ENCODE results near the gene ADCY5.
A peak's percentile ranks its signal among the peaks of the same experiment; 100 is the strongest.

ADCY5 gene

GRCh38 chr3:123342631-123343080 is 106.2 kb downstream of the ADCY5 start:
- no peak for ATAC-seq
- DNase-seq: no peak

GRCh38 chr3:123341871-123342630 is 106.8 kb downstream of the ADCY5 start:
- ATAC-seq (no peak), DNase-seq (no peak)

- ATAC-seq (no peak), DNase-seq (no peak)
Observed at GRCh38 chr3:123340336-123340735, 108.6 kb downstream of the ADCY5 start.

- ATAC-seq (no peak), DNase-seq (no peak)
Observed at GRCh38 chr3:123339302-123339701, 109.6 kb downstream of the ADCY5 start.

- ATAC-seq: no peak
Observed at GRCh38 chr3:123338620-123339061, 110.2 kb downstream of the ADCY5 start.

GRCh38 chr3:123337948-123338619 is 110.8 kb downstream of the ADCY5 start:
- DNase-seq (no peak), ATAC-seq (no peak)

More at GRCh38 chr3:123338620-123339061, 110.2 kb downstream of the ADCY5 start:
- no peak for DNase-seq

GRCh38 chr3:123337226-123337625 is 111.7 kb downstream of the ADCY5 start:
- DNase-seq (no peak), ATAC-seq (no peak)

- DNase-seq: no peak
- ATAC-seq: no peak
Observed at GRCh38 chr3:123336441-123336851, 112.4 kb downstream of the ADCY5 start.

- no peak for ATAC-seq
Observed at GRCh38 chr3:123336001-123336400, 112.9 kb downstream of the ADCY5 start.

GRCh38 chr3:123335007-123335670 is 113.8 kb downstream of the ADCY5 start:
- peak; percentile 24 for ATAC-seq
- no peak for DNase-seq

More at GRCh38 chr3:123336001-123336400, 112.9 kb downstream of the ADCY5 start:
- DNase-seq: no peak

GRCh38 chr3:123334056-123334455 is 114.8 kb downstream of the ADCY5 start:
- DNase-seq: no peak
- ATAC-seq: no peak

- ATAC-seq (no peak), DNase-seq (no peak)
Observed at GRCh38 chr3:123333401-123333800, 115.5 kb downstream of the ADCY5 start.

GRCh38 chr3:123332124-123332641 is 116.7 kb downstream of the ADCY5 start:
- no peak for DNase-seq
- no peak for ATAC-seq

- no peak for ATAC-seq
- DNase-seq: no peak
Observed at GRCh38 chr3:123331651-123332050, 117.2 kb downstream of the ADCY5 start.

GRCh38 chr3:123331006-123331405 is 117.9 kb downstream of the ADCY5 start:
- no peak for DNase-seq
- no peak for ATAC-seq

GRCh38 chr3:123330441-123330991 is 118.4 kb downstream of the ADCY5 start:
- DNase-seq (no peak), ATAC-seq (no peak)

- no peak for DNase-seq
- no peak for ATAC-seq
Observed at GRCh38 chr3:123329636-123330340, 119.1 kb downstream of the ADCY5 start.

- ATAC-seq (peak; percentile 69), DNase-seq (peak; percentile 82)
Observed at GRCh38 chr3:123328851-123329635, 119.8 kb downstream of the ADCY5 start.

- ATAC-seq (no peak), DNase-seq (no peak)
Observed at GRCh38 chr3:123327956-123328850, 120.7 kb downstream of the ADCY5 start.

- no peak for ATAC-seq
- DNase-seq: no peak
Observed at GRCh38 chr3:123327480-123327879, 121.4 kb downstream of the ADCY5 start.
